PC-3 (cell line): Measurements from ENCODE around the gene ARHGEF6. TPM values are rescaled to one million over a fixed set of nuclear protein-coding genes. Genes with fewer than 3 reads are reported as not detected.
A peak's percentile ranks its signal among the peaks of the same experiment; 100 is the strongest.

Source experiments
- ATAC-seq: fragments of 200-7000 bp; cut with Tn5 transposase; 2 replicates; pipeline ENCODE4 v1.9.1; 2020; ENCODE audit warnings: mild to moderate bottlenecking, moderate library complexity
- BruUV-seq: library from RNA; stranded (reverse); fragments of 400-500 nt; replicated peaks from 2 replicates; lab custom pipeline; 2021; lab: Mats Ljungman, UMichigan
- CTCF ChIA-PET: fragments of 300-600 bp; sonication (Branson Sonifier 250); formaldehyde crosslinking; loops from one replicate; lab custom pipeline; 2022; ENCODE audit warnings: antibody characterized with exemption; lab: Charles Lee
- POLR2A ChIA-PET: fragments of 300-600 bp; sonication (Branson Sonifier 250); formaldehyde crosslinking; loops from one replicate; lab custom pipeline; 2022; ENCODE audit warnings: antibody characterized with exemption; ENCODE audit not compliant: unreplicated experiment; lab: Charles Lee
- DNase-seq: peaks from one replicate; pipeline ENCODE4 v3.0.0-alpha.2; 2015
- H2AFZ ChIP-seq: fragments of 300-600 bp; sonication (generic); 2 replicates; pipeline ENCODE4 v1.6.0; 2016; ENCODE audit warnings: antibody characterized with exemption, low read length
- H3F3A ChIP-seq: fragments of 300-600 bp; sonication (generic); one replicate; pipeline ENCODE4 v1.6.0; 2017; ENCODE audit warnings: antibody characterized with exemption, low read length, control low read depth, mild to moderate bottlenecking; ENCODE audit not compliant: unreplicated experiment
- H3K27ac ChIP-seq: fragments of 300-600 bp; sonication (generic); 2 replicates; pipeline ENCODE4 v1.5.1; 2016; ENCODE audit warnings: mild to moderate bottlenecking, low read length
- H3K27me3 ChIP-seq: fragments of 300-600 bp; sonication (generic); 2 replicates; pipeline ENCODE4 v1.6.1; 2016; ENCODE audit warnings: low read length, mixed read lengths
- H3K36me3 ChIP-seq: fragments of 300-600 bp; sonication (generic); 2 replicates; pipeline ENCODE4 v1.6.1; 2016; ENCODE audit warnings: low read depth, mixed run types, low read length, mixed read lengths
- H3K4me1 ChIP-seq: fragments of 300-600 bp; sonication (generic); 2 replicates; pipeline ENCODE4 v1.5.1; 2016; ENCODE audit warnings: low read length; ENCODE audit not compliant: insufficient read depth
- H3K4me2 ChIP-seq: fragments of 300-600 bp; sonication (generic); 2 replicates; pipeline ENCODE4 v1.6.0; 2016; ENCODE audit warnings: low read length
- H3K4me3 ChIP-seq: fragments of 300-600 bp; sonication (generic); 2 replicates; pipeline ENCODE4 v1.5.1; 2016; ENCODE audit warnings: mild to moderate bottlenecking, low read length, mixed read lengths
- H3K79me2 ChIP-seq: fragments of 300-600 bp; sonication (generic); 2 replicates; pipeline ENCODE4 v1.6.1; 2017; ENCODE audit warnings: low read length, mixed read lengths
- H3K9ac ChIP-seq: fragments of 300-600 bp; sonication (generic); 2 replicates; pipeline ENCODE4 v1.6.0; 2016; ENCODE audit warnings: mild to moderate bottlenecking, low read length
- H3K9me2 ChIP-seq: fragments of 300-600 bp; sonication (generic); replicated peaks from 2 replicates; pipeline ENCODE4 v1.6.1; 2016; ENCODE audit warnings: mixed run types, low read length, mixed read lengths
- H3K9me3 ChIP-seq: fragments of 300-600 bp; sonication (generic); 2 replicates; pipeline ENCODE4 v1.6.1; 2016; ENCODE audit warnings: low read length, mixed read lengths
- H4K20me1 ChIP-seq: fragments of 300-600 bp; sonication (generic); 2 replicates; pipeline ENCODE4 v1.6.1; 2016; ENCODE audit warnings: low read length, mixed read lengths
- EZH2 ChIP-seq: fragments of 300-600 bp; sonication (generic); IDR thresholded peaks from one replicate; pipeline ENCODE4 v1.6.1; 2017; ENCODE audit warnings: antibody characterized with exemption, mild to moderate bottlenecking, low read length; ENCODE audit not compliant: unreplicated experiment
- EZH2phosphoT487 ChIP-seq: fragments of 300-600 bp; sonication (generic); IDR thresholded peaks from 2 replicates; pipeline ENCODE4 v1.6.1; 2018; ENCODE audit warnings: mild to moderate bottlenecking, antibody characterized with exemption, low read length, borderline replicate concordance
- intact Hi-C: fragments of 100-400 bp; cut with micrococcal nuclease; formaldehyde crosslinking; loops from 2 replicates; pipeline ENCODE4 v1.9.0; 2023
- total RNA-seq: library from RNA; depleted of rRNA; stranded (reverse); fragments of >200 nt; gene quantifications from 2 replicates; pipeline ENCODE4 v1.2.3, GENCODE V29; 2014
- TF ChIP-seq, protein P1 (sequence below): fragments of 300-600 bp; sonication (generic); conservative IDR thresholded peaks from 2 replicates; pipeline ENCODE4 v1.5.1; 2017; ENCODE audit warnings: antibody characterized with exemption, low read depth, mild to moderate bottlenecking, low read length

ARHGEF6 gene
- total RNA-seq, 1 experiment from 2014 or later = 3.3 TPM

DNA sequence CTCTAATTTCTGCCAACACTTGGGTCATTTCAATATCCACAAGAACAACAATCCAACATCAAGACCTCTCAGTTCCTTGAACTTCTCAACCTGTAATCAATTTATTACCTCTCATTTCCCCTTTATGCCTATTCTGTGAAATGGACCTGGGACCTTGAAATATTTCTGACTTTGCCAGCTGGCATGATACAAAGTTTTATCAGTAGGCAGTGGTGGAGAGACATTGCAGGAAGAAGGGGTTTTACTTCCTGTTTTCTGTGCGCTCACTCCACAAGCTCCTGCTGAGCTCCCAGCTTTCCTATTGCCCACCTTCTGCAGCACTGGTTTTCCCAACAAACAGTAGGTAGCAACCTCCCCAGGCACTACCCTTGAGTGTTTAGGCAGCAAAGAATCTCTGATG is 3.5 kb upstream of the ARHGEF6 start:
- H3K27me3 ChIP-seq = no peaks in the 10 kb centered on the region
- no TSS peak for BruUV-seq
- H3K79me2 ChIP-seq = no peaks in the 10 kb centered on the region
- no peaks in the 10 kb centered on the region for H3K9me3 ChIP-seq
- H3K4me3 ChIP-seq = no peak overlapping the region
- H4K20me1 ChIP-seq = no peaks in the 10 kb centered on the region
- no peak for TF ChIP-seq EZH2phosphoT487
- TF ChIP-seq EZH2 = no peak
- TF ChIP-seq, protein P1, sequence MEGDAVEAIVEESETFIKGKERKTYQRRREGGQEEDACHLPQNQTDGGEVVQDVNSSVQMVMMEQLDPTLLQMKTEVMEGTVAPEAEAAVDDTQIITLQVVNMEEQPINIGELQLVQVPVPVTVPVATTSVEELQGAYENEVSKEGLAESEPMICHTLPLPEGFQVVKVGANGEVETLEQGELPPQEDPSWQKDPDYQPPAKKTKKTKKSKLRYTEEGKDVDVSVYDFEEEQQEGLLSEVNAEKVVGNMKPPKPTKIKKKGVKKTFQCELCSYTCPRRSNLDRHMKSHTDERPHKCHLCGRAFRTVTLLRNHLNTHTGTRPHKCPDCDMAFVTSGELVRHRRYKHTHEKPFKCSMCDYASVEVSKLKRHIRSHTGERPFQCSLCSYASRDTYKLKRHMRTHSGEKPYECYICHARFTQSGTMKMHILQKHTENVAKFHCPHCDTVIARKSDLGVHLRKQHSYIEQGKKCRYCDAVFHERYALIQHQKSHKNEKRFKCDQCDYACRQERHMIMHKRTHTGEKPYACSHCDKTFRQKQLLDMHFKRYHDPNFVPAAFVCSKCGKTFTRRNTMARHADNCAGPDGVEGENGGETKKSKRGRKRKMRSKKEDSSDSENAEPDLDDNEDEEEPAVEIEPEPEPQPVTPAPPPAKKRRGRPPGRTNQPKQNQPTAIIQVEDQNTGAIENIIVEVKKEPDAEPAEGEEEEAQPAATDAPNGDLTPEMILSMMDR = no peak
- peaks cover 6% of the 10 kb centered on the region for H3F3A ChIP-seq
- ChIA-PET POLR2A (no interaction called here), CTCF (no interaction called here)
- ATAC-seq (no peak), DNase-seq (no peak)
- intact Hi-C loops = loop anchor here (5.0 kb wide), 1 partner anchor 72 kb away; no protein-coding TSS in a partner anchor
- no peak overlapping the region for H3K9ac ChIP-seq
- H3K4me2 ChIP-seq = no peak overlapping the region
- H3K9me2 ChIP-seq = no peaks in the 10 kb centered on the region
- no peaks in the 10 kb centered on the region for H3K36me3 ChIP-seq
- no peak overlapping the region for H3K27ac ChIP-seq
- peaks cover 45% of the 10 kb centered on the region for H3K4me1 ChIP-seq
- H2AFZ ChIP-seq = no peak overlapping the region

DNA sequence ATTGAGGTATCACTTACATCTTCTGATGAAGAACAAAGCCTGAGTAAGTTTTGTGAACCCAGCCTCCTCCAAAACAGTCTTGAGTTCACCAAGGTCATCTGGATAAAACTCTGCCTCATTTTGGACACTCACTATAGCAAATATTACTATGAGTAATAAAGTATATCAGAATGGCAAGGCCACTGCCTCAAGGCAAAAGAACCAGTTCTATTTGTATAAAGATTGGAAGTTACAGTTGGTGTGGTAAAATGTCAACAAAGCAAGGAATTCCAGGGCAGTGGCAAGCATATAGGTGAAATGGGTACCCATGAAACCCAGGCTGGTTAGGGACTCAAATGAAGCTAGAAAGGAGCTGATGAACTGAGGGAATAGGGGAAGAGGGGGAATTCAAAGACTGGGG is 2.4 kb upstream of the ARHGEF6 start:
- Histone ChIP-seq H3K36me3 (no peaks in the 10 kb centered on the region), H3F3A (peaks cover 6% of the 10 kb centered on the region), H3K4me3 (no peak overlapping the region; the same call in 1 of the 2 replicates), H2AFZ (no peak overlapping the region), H3K4me2 (peak overlapping the region; percentile 54), H3K9ac (no peak overlapping the region), H3K9me2 (no peaks in the 10 kb centered on the region), H3K27me3 (no peaks in the 10 kb centered on the region), H3K79me2 (no peaks in the 10 kb centered on the region), H3K4me1 (peaks cover 45% of the 10 kb centered on the region), H4K20me1 (no peaks in the 10 kb centered on the region), H3K27ac (peak overlapping the region; percentile 56), H3K9me3 (no peaks in the 10 kb centered on the region)
- ATAC-seq = peak; percentile 74
- ChIA-PET CTCF (no interaction called here), POLR2A (no interaction called here)
- no TSS peak for BruUV-seq
- TF ChIP-seq, protein P1 = no peak
- TF ChIP-seq EZH2phosphoT487 = no peak
- no peak for TF ChIP-seq EZH2
- intact Hi-C loops = loop anchor here (5.0 kb wide), 1 partner anchor 71 kb away; no protein-coding TSS in a partner anchor
- peak; percentile 92 for DNase-seq

DNA sequence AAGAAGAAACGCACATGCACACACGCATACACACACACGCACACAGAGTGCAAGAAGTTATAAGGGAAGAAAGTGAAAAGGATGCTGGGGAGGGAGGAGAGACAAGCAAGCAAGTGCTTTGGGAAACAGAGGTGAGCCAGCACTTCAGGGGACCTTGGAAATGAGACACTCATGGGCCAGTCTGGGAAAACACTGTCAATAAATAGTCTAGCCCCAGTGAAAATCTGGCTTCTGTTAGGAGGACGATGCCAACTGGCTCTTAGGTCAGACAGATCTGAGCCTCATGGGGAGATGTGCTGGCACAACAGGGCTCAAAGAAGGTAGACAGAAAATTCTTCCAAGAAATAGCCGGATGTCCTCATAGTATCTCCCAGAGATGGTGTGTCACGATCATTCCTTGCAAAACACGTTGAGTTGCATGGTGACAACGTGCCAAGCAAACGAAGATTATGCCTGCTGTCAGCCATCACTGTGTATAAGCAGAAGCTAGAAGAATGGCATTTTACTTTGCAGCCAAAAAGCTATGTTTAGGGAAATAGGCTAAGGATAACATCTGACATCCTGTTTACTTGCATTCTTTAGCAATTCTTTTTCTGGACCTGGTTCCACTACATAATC is 557 bp upstream of the ARHGEF6 start:
- Histone ChIP-seq H3K79me2 (no peaks in the 10 kb centered on the region), H3K27me3 (no peaks in the 10 kb centered on the region), H3K36me3 (no peaks in the 10 kb centered on the region), H3K4me2 (peak overlapping the region; percentile 85), H3K9me2 (no peaks in the 10 kb centered on the region), H3K27ac (peak overlapping the region; percentile 55), H3F3A (peaks cover 6% of the 10 kb centered on the region), H3K4me1 (peaks cover 45% of the 10 kb centered on the region), H3K9ac (no peak overlapping the region), H4K20me1 (no peaks in the 10 kb centered on the region), H3K4me3 (peak overlapping the region; percentile 58), H2AFZ (peak overlapping the region; percentile 73), H3K9me3 (no peaks in the 10 kb centered on the region)
- TF ChIP-seq EZH2 (no peak), EZH2phosphoT487 (no peak)
- TF ChIP-seq, protein P1 = no peak
- ATAC-seq (peak; percentile 53), DNase-seq (peak; percentile 79)
- intact Hi-C loops = loop anchor here (5.0 kb wide), 1 partner anchor 69 kb away; no protein-coding TSS in a partner anchor
- ChIA-PET CTCF (no interaction called here), POLR2A (no interaction called here)
- no TSS peak for BruUV-seq
